T-helper 2 cell (primary cell): ENCODE data around the gene TPD52L2.
"Not testable (repeated sequence)": the region's sequence is repeated elsewhere in the genome, so short reads cannot be mapped to it uniquely, and the experiment has no call there.

Source experiments
- DNase-seq, 5 experiments: peaks; one replicate each; pipeline versions ENCODE4 v3.0.0 to v3.0.0-alpha.2; 2012 to 2022

The TPD52L2 gene

GRCh38 chr20:63835021-63835858 is 29.8 kb upstream of the TPD52L2 start:
- no peak for DNase-seq

GRCh38 chr20:63836458-63837344 is 28.4 kb upstream of the TPD52L2 start:
- DNase-seq: no peak

- DNase-seq: no peak
These were observed 27.6 kb upstream of the TPD52L2 start for GRCh38 chr20:63837479-63837878.

- DNase-seq: no peak
These were observed 25.4 kb upstream of the TPD52L2 start for GRCh38 chr20:63839620-63840019.

GRCh38 chr20:63840405-63840828 is 24.7 kb upstream of the TPD52L2 start:
- no peak for DNase-seq

GRCh38 chr20:63842258-63842657 is 22.8 kb upstream of the TPD52L2 start:
- no peak for DNase-seq

GRCh38 chr20:63843222-63843621 is 21.8 kb upstream of the TPD52L2 start:
- no peak for DNase-seq

GRCh38 chr20:63843778-63844177 is 21.3 kb upstream of the TPD52L2 start:
- no peak for DNase-seq

- DNase-seq: no peak
These were observed 20.5 kb upstream of the TPD52L2 start for GRCh38 chr20:63844511-63844991.

GRCh38 chr20:63846128-63846771 is 18.8 kb upstream of the TPD52L2 start:
- no peak for DNase-seq

- no peak for DNase-seq
These were observed 18.2 kb upstream of the TPD52L2 start for GRCh38 chr20:63846888-63847236.

GRCh38 chr20:63847237-63848002 is 17.6 kb upstream of the TPD52L2 start:
- no peak for DNase-seq

GRCh38 chr20:63848003-63848911 is 16.8 kb upstream of the TPD52L2 start:
- no peak for DNase-seq

GRCh38 chr20:63850689-63851547 is 14.2 kb upstream of the TPD52L2 start:
- DNase-seq: peak in 2 of 5 experiments; percentile 38

GRCh38 chr20:63851548-63851943 is 13.5 kb upstream of the TPD52L2 start:
- DNase-seq: not testable (repeated sequence)

GRCh38 chr20:63853733-63854068 is 11.4 kb upstream of the TPD52L2 start:
- not testable (repeated sequence) for DNase-seq

GRCh38 chr20:63854069-63854765 is 10.9 kb upstream of the TPD52L2 start:
- no peak for DNase-seq

GRCh38 chr20:63854766-63855362 is 10.2 kb upstream of the TPD52L2 start:
- DNase-seq: no peak
